Ishikawa (cell line): Measurements from ENCODE around the gene LRP5.

ENCODE experiments used
- FOXM1 ChIP-seq: IDR thresholded peaks from 2 replicates; pipeline ENCODE4 v1.6.1; 2012; ENCODE audit warnings: low read depth, borderline replicate concordance
- RAD21 ChIP-seq: IDR thresholded peaks from 2 replicates; pipeline ENCODE4 v1.6.1; 2012; ENCODE audit warnings: low read depth
- YY1 ChIP-seq: IDR thresholded peaks from 2 replicates; pipeline ENCODE4 v1.6.1; 2012; ENCODE audit warnings: low read depth

GRCh38 chr11:68364581-68364980 is 52.2 kb downstream of the LRP5 start:
- TF ChIP-seq RAD21 (no peak), FOXM1 (no peak), YY1 (no peak)
